KMS-11 (cell line): ENCODE data around the gene SELENOF.
"Not testable (repeated sequence)": the region's sequence is repeated elsewhere in the genome, so short reads cannot be mapped to it uniquely, and the experiment has no call there.

ENCODE experiments used
- H2AFZ ChIP-seq: fragments of 200-600 bp; sonication (generic); 2 replicates; pipeline ENCODE4 v1.6.1; 2016; ENCODE audit warnings: antibody characterized with exemption, mixed run types, low read depth
- H3K27ac ChIP-seq: fragments of 200-600 bp; sonication (generic); 2 replicates; pipeline ENCODE4 v1.6.1; 2016; ENCODE audit warnings: mild to moderate bottlenecking, mixed run types
- H3K27me3 ChIP-seq: fragments of 200-600 bp; sonication (generic); 2 replicates; pipeline ENCODE4 v1.6.1; 2017; ENCODE audit warnings: mild to moderate bottlenecking, low read depth, mixed run types, moderate library complexity; ENCODE audit not compliant: insufficient read depth
- H3K36me3 ChIP-seq: fragments of 200-600 bp; sonication (generic); 2 replicates; pipeline ENCODE4 v1.6.1; 2017; ENCODE audit warnings: mild to moderate bottlenecking, mixed run types; ENCODE audit not compliant: insufficient read depth
- H3K4me1 ChIP-seq: fragments of 200-600 bp; sonication (generic); 2 replicates; pipeline ENCODE4 v1.6.1; 2016; ENCODE audit warnings: mild to moderate bottlenecking, low read depth, mixed run types; ENCODE audit not compliant: poor library complexity, severe bottlenecking
- H3K4me2 ChIP-seq: fragments of 200-600 bp; sonication (generic); 2 replicates; pipeline ENCODE4 v1.7.0; 2016; ENCODE audit warnings: mild to moderate bottlenecking, mixed run types
- H3K4me3 ChIP-seq: fragments of 200-600 bp; sonication (generic); IDR thresholded peaks from 2 replicates; pipeline ENCODE4 v1.6.1; 2017; ENCODE audit warnings: low read depth, low read length, mixed read lengths; ENCODE audit not compliant: insufficient read depth
- H3K79me2 ChIP-seq: fragments of 200-600 bp; sonication (generic); 2 replicates; pipeline ENCODE4 v1.6.1; 2016; ENCODE audit warnings: low read depth, mixed run types; ENCODE audit not compliant: insufficient read depth
- H3K9ac ChIP-seq: fragments of 200-600 bp; sonication (generic); 2 replicates; pipeline ENCODE4 v1.6.1; 2016; ENCODE audit warnings: mild to moderate bottlenecking, mixed run types
- H4K20me1 ChIP-seq: fragments of 200-600 bp; sonication (generic); 2 replicates; pipeline ENCODE4 v1.6.1; 2016; ENCODE audit warnings: mild to moderate bottlenecking, mixed run types; ENCODE audit not compliant: insufficient read depth
- CTCF ChIP-seq: fragments of 200-600 bp; sonication (generic); conservative IDR thresholded peaks from 2 replicates; pipeline ENCODE4 v1.6.1; 2017; ENCODE audit warnings: low read depth, mild to moderate bottlenecking, antibody characterized with exemption, low read length, moderate library complexity, mixed read lengths

Gene SELENOF

DNA sequence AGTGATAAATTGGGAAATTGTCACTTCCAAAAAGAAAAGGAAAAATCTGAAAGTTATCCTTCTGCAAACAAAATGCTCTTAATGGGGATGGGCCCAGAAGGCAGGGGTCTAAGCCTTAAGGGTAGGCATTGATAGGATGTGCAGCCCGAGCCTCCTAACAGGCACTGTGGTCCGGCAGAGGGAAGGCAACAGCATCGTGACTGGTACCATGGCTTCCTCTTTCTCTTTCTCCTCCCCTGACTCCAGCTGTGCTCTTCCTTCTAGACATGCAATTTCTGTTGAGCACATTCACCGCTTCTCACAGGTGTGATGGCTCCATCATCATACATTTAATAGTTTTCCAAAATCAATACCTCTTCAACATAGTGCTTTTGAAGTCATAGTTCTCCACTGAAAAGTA is 91.5 kb downstream of the SELENOF start:
- H4K20me1 ChIP-seq, result no peaks in the 10 kb centered on the region
- no peak overlapping the region for H3K4me3 ChIP-seq
- H3K79me2 ChIP-seq, result no peaks in the 10 kb centered on the region
- H3K4me2 ChIP-seq, result no peak overlapping the region
- no peak overlapping the region for H3K9ac ChIP-seq
- H3K27me3 ChIP-seq, result no peaks in the 10 kb centered on the region
- no peaks in the 10 kb centered on the region for H3K4me1 ChIP-seq
- H3K36me3 ChIP-seq, result no peaks in the 10 kb centered on the region
- no peak overlapping the region for H2AFZ ChIP-seq
- no peak overlapping the region for H3K27ac ChIP-seq
- no peak for TF ChIP-seq CTCF

DNA sequence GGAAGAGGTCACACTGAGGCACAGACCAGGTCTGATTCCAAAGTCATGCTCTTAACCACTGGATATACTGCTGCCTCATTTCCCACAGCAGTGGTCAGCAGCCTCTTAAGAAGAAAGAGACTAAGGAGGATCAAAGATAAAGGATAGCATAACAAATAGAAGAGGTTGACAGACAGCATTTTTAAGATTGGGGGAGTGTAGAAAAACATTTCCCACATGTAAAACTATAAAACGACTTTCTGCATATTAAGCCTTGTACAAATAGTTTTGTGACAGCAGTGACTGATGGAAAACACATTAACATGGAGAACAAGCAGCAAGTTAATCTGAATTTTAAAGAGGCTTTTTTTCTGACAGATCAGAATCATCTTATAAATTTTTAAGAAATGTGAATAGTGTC is 92.0 kb downstream of the SELENOF start:
- Histone ChIP-seq H3K79me2 (no peaks in the 10 kb centered on the region), H3K27me3 (no peaks in the 10 kb centered on the region), H3K4me1 (no peaks in the 10 kb centered on the region), H3K9ac (no peak overlapping the region), H2AFZ (no peak overlapping the region), H3K27ac (no peak overlapping the region), H3K36me3 (no peaks in the 10 kb centered on the region), H3K4me2 (no peak overlapping the region), H4K20me1 (no peaks in the 10 kb centered on the region), H3K4me3 (no peak overlapping the region)
- no peak for TF ChIP-seq CTCF

- H3K27me3 ChIP-seq, H3K36me3 ChIP-seq, H3K4me3 ChIP-seq, H3K9ac ChIP-seq, H3K79me2 ChIP-seq, H2AFZ ChIP-seq, H3K4me1 ChIP-seq, H3K4me2 ChIP-seq, H3K27ac ChIP-seq, H4K20me1 ChIP-seq: not testable (repeated sequence)
Observed at GRCh38 chr1:86819970-86820369, 94.0 kb downstream of the SELENOF start.

DNA sequence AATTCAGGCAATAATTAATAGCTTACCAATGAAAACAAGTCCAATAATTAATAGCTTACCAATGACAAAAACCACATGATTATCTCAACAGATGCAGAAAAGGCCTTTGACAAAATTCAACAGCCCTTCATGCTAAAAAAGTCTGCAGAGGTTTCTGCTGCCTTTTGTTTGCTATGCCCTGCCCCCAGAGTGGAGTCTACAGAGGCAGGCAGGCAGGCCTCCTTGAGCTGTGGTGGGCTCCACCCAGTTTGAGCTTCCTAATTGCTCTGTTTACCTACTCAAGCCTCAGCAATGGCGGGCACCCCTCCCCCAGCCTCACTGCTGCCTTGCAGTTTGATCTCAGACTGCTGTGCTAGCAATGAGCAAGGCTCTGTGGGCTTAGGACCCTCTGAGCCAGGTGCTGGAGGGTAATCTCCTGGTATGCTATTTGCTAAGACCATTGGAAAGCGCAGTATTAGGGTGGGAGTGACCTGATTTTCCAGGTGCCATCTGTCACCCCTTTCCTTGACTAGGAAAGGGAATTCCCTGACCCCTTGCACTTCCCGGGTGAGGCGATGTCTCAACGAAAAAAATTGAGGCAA is 96.6 kb downstream of the SELENOF start:
- H3K4me2 ChIP-seq, H3K4me3 ChIP-seq, H3K79me2 ChIP-seq, H3K27me3 ChIP-seq, H3K4me1 ChIP-seq, H3K27ac ChIP-seq, H3K36me3 ChIP-seq, H2AFZ ChIP-seq, H3K9ac ChIP-seq, H4K20me1 ChIP-seq: not testable (repeated sequence)

DNA sequence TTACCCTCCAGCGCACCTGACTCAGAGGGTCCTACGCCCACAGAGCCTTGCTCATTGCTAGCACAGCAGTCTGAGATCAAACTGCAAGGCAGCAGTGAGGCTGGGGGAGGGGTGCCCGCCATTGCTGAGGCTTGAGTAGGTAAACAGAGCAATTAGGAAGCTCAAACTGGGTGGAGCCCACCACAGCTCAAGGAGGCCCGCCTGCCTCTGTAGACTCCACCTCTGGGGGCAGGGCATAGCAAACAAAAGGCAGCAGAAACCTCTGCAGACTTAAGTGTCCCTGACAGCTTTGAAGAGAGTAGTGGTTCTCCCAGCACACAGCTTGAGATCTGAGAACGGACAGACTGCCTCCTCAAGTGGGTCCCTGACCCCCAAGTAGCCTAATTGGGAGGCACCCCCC is 99.8 kb downstream of the SELENOF start:
- not testable (repeated sequence) for H3K4me1 ChIP-seq, H3K9ac ChIP-seq, H3K4me2 ChIP-seq, H3K79me2 ChIP-seq, H3K27me3 ChIP-seq, H3K27ac ChIP-seq, H2AFZ ChIP-seq, H3K36me3 ChIP-seq, H3K4me3 ChIP-seq, H4K20me1 ChIP-seq
